Measurements from ENCODE around the gene GAPT. TPM values are rescaled to one million over a fixed set of nuclear protein-coding genes. Genes with fewer than 3 reads are reported as not detected.

GAPT gene
- total RNA-seq, 1 experiment from 2014 or later: not detected

GRCh38 chr5:58481066-58481676 lies 10.1 kb upstream of the GAPT start:
- no peaks in the 10 kb centered on the region for H3K36me3 ChIP-seq
- DNase-seq (ENCODE audit: low read depth in 1 of 2, low spot score in 2 of 2): no peak
- 0 out of 2 replicates have a peak, but pooled peaks cover 5% of the 10 kb centered on the region for H3K4me1 ChIP-seq (replicated peaks)
- no peak overlapping the region for H3K27ac ChIP-seq
- H3K4me3 ChIP-seq: no peak overlapping the region
- peaks cover 8% of the 10 kb centered on the region; the same call in 1 of the 2 replicates for H3K27me3 ChIP-seq (replicated peaks)
- H3K9me3 ChIP-seq (replicated peaks): no peaks in the 10 kb centered on the region

GRCh38 chr5:58481828-58482227 lies 9.4 kb upstream of the GAPT start:
- Histone ChIP-seq H3K36me3 (no peaks in the 10 kb centered on the region), H3K4me3 (no peak overlapping the region), H3K27ac (no peak overlapping the region), H3K27me3 (replicated peaks) (peaks cover 8% of the 10 kb centered on the region; the same call in 1 of the 2 replicates), H3K9me3 (replicated peaks) (no peaks in the 10 kb centered on the region), H3K4me1 (replicated peaks) (0 out of 2 replicates have a peak, but pooled peaks cover under 1% of the 10 kb centered on the region)
- no peak for DNase-seq (ENCODE audit: low read depth in 1 of 2, low spot score in 2 of 2)

DNA sequence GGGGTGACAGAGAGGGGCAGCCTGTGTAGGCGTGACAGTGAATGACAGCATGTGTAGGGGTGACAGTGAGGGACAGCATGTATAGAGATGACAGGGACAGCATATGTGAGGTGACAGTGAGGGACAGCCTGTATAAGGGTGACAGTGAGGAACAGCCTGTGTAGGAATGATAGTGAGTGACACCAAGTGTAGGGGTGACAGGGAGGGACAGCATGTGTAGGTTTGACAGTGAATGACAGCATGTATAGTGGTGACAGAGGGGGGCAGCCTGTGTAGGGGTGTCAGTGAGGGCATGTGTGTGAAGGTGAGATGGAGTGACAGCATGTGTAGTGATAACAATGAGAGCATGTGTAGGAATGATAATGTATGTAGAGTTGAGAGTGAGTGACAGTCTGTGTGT lies 8.7 kb upstream of the GAPT start:
- Histone ChIP-seq H3K36me3 (no peaks in the 10 kb centered on the region), H3K9me3 (replicated peaks) (no peaks in the 10 kb centered on the region), H3K27me3 (replicated peaks) (peaks cover 8% of the 10 kb centered on the region; the same call in 1 of the 2 replicates), H3K27ac (no peak overlapping the region), H3K4me1 (replicated peaks) (no peaks in the 10 kb centered on the region), H3K4me3 (no peak overlapping the region)
- DNase-seq (ENCODE audit: low read depth in 1 of 2, low spot score in 2 of 2): no peak

- no peak overlapping the region for H3K4me3 ChIP-seq
- no peak overlapping the region for H3K27ac ChIP-seq
- H3K36me3 ChIP-seq: no peaks in the 10 kb centered on the region
- H3K4me1 ChIP-seq (replicated peaks): no peaks in the 10 kb centered on the region
- no peaks in the 10 kb centered on the region for H3K9me3 ChIP-seq (replicated peaks)
- H3K27me3 ChIP-seq (replicated peaks): peaks cover 14% of the 10 kb centered on the region
- DNase-seq (ENCODE audit: low read depth in 1 of 2, low spot score in 2 of 2): no peak
Measured at GRCh38 chr5:58484505-58484904, 6.7 kb upstream of the GAPT start.

- H3K4me1 ChIP-seq (replicated peaks): no peaks in the 10 kb centered on the region
- H3K27ac ChIP-seq: no peak overlapping the region
- H3K27me3 ChIP-seq (replicated peaks): peaks cover 21% of the 10 kb centered on the region
- no peak for DNase-seq (ENCODE audit: low read depth in 1 of 2, low spot score in 2 of 2)
- H3K9me3 ChIP-seq (replicated peaks): no peaks in the 10 kb centered on the region
- H3K4me3 ChIP-seq: no peak overlapping the region
- H3K36me3 ChIP-seq: no peaks in the 10 kb centered on the region
Measured at GRCh38 chr5:58486290-58486689, 4.9 kb upstream of the GAPT start.

DNA sequence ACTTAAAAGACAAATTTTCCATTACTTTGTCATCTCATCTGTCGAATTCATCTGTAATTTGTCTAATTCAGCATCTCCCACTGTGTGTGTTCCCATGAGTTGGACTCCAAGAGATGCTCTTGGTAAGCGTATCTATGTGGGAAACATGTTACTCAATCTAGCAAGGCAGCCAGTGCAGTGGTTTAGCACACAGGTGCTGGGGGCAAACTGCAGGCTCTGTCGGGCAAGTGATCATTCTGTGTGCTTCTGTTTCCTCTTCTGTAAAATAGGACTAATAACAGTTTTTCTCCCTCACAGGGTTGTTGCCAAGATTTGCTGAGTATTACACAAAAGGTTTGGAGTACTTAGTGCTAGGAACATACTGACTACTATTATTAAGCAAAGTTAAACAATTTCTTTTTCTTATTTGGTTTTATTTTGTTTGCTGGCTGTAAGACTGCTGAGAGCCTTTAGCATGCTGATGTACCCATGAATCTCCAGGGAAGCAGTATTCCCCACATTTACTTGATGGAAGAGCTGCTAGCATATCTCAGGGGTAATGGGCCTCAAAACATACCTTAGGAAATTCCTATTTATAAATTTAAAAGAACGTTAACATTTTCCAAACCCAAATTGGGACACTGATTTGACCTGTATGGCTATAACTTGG lies 709 bp upstream of the GAPT start:
- peaks cover 17% of the 10 kb centered on the region for H3K27me3 ChIP-seq (replicated peaks)
- no peaks in the 10 kb centered on the region for H3K4me1 ChIP-seq (replicated peaks)
- no peak for DNase-seq (ENCODE audit: low read depth in 1 of 2, low spot score in 2 of 2)
- H3K4me3 ChIP-seq: no peak overlapping the region
- H3K27ac ChIP-seq: no peak overlapping the region
- no peaks in the 10 kb centered on the region for H3K9me3 ChIP-seq (replicated peaks)
- H3K36me3 ChIP-seq: no peaks in the 10 kb centered on the region

DNA sequence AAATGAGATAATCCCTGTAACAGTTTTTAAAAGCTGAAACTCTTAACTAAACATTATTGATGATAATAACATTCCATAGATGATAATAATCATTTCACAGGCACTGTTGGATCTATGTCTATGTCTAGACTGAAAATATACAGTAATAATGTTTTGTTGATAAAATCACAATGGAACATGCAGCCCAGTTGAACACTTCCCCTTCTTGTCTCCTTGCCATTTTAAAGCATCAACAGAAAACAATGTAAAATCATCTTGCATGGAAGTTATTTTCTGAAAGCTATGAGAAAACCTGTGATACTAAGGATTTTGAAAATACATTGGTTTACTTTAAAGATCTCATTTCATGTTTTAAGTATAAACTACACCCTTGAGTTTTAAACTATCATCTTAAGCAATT lies 1.9 kb downstream of the GAPT start:
- DNase-seq (ENCODE audit: low read depth in 1 of 2, low spot score in 2 of 2): no peak
- Histone ChIP-seq H3K4me1 (replicated peaks) (no peaks in the 10 kb centered on the region), H3K27me3 (replicated peaks) (peaks cover 14% of the 10 kb centered on the region), H3K9me3 (replicated peaks) (no peaks in the 10 kb centered on the region), H3K4me3 (no peak overlapping the region), H3K27ac (no peak overlapping the region), H3K36me3 (no peaks in the 10 kb centered on the region)

DNA sequence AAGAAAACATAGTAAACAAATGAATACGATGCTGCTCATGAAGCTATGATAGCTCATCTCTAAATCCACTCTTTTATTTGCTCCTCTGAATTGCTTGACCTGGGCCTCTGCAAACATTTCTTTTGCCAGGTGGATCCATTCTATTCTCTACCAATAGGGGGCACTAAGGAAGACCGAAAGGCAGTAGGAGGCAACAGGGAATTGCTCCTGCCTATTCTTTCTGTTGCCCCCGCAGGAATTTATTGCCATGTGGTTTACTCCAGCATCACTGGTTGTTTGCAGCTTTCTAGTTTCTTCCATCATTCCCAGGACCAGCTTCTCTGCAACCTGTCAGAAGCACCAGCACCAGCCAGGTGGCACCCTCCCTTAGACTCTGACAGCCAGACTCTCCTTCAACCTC lies 5.3 kb downstream of the GAPT start:
- no peaks in the 10 kb centered on the region for H3K9me3 ChIP-seq (replicated peaks)
- H3K27me3 ChIP-seq (replicated peaks): peaks cover 4% of the 10 kb centered on the region; the same call in 1 of the 2 replicates
- H3K36me3 ChIP-seq: no peaks in the 10 kb centered on the region
- no peak overlapping the region for H3K4me3 ChIP-seq
- H3K4me1 ChIP-seq (replicated peaks): no peaks in the 10 kb centered on the region
- H3K27ac ChIP-seq: no peak overlapping the region
- DNase-seq (ENCODE audit: low read depth in 1 of 2, low spot score in 2 of 2): no peak

DNA sequence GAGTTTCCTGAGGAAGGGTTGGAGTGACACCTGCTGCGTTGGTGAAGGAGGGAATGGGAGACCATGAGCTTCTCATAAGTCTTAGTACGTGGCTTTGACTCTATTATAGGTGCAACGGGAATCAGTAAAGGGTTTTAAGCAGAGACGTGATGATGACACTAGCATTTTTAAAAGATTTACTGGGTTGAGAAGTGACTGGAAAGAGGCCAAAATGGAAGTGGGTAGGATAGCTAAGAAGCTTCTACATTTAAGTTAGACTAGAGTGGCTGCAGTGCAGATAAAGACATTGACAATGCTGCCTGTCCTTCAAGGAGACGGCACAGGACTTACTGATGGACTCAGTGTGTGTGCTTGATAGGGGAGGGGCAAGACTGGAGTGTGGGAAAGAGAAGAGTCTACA lies 6.2 kb downstream of the GAPT start:
- no peak overlapping the region for H3K4me3 ChIP-seq
- peaks cover 3% of the 10 kb centered on the region; the same call in 1 of the 2 replicates for H3K27me3 ChIP-seq (replicated peaks)
- H3K9me3 ChIP-seq (replicated peaks): no peaks in the 10 kb centered on the region
- H3K27ac ChIP-seq: no peak overlapping the region
- DNase-seq (ENCODE audit: low read depth in 1 of 2, low spot score in 2 of 2): no peak
- H3K36me3 ChIP-seq: no peaks in the 10 kb centered on the region
- H3K4me1 ChIP-seq (replicated peaks): no peaks in the 10 kb centered on the region

GRCh38 chr5:58497921-58498320 lies 6.7 kb downstream of the GAPT start:
- Histone ChIP-seq H3K36me3 (no peaks in the 10 kb centered on the region), H3K27ac (no peak overlapping the region), H3K9me3 (replicated peaks) (no peaks in the 10 kb centered on the region), H3K4me1 (replicated peaks) (no peaks in the 10 kb centered on the region), H3K4me3 (no peak overlapping the region), H3K27me3 (replicated peaks) (peaks cover 5% of the 10 kb centered on the region; the same call in 1 of the 2 replicates)
- DNase-seq (ENCODE audit: low read depth in 1 of 2, low spot score in 2 of 2): no peak

- no peak for DNase-seq (ENCODE audit: low read depth in 1 of 2, low spot score in 2 of 2)
- peaks cover 5% of the 10 kb centered on the region; the same call in 1 of the 2 replicates for H3K27me3 ChIP-seq (replicated peaks)
- H3K4me1 ChIP-seq (replicated peaks): no peaks in the 10 kb centered on the region
- H3K9me3 ChIP-seq (replicated peaks): no peaks in the 10 kb centered on the region
- H3K36me3 ChIP-seq: no peaks in the 10 kb centered on the region
- no peak overlapping the region for H3K27ac ChIP-seq
- no peak overlapping the region for H3K4me3 ChIP-seq
Measured at GRCh38 chr5:58498340-58498942, 7.2 kb downstream of the GAPT start.

DNA sequence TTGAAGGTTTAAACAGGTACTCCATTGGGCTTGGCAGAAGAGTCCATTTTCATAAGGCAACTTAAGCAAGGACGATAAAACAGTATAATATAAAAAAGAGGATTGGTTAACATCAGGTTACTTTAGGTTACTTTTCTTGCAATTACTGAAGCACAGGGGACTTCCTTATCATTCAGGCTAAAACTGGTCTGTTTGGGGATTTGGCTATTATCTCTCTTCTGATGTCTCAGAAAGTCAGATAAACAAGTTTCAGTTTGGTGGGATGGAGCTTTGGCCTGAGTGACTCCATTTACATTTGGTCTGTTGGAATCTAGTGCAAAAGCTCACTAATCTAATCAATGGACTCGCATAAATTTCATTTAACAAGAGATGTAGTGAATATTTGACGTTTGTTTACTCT lies 8.0 kb downstream of the GAPT start:
- no peak for DNase-seq (ENCODE audit: low read depth in 1 of 2, low spot score in 2 of 2)
- no peaks in the 10 kb centered on the region for H3K4me1 ChIP-seq (replicated peaks)
- no peaks in the 10 kb centered on the region for H3K36me3 ChIP-seq
- no peak overlapping the region for H3K27ac ChIP-seq
- H3K27me3 ChIP-seq (replicated peaks): peaks cover 5% of the 10 kb centered on the region; the same call in 1 of the 2 replicates
- no peaks in the 10 kb centered on the region for H3K9me3 ChIP-seq (replicated peaks)
- no peak overlapping the region for H3K4me3 ChIP-seq

GRCh38 chr5:58499941-58500340 lies 8.7 kb downstream of the GAPT start:
- DNase-seq (ENCODE audit: low read depth in 1 of 2, low spot score in 2 of 2): no peak
- Histone ChIP-seq H3K36me3 (no peaks in the 10 kb centered on the region), H3K27me3 (replicated peaks) (0 out of 2 replicates have a peak, but pooled peaks cover 5% of the 10 kb centered on the region), H3K4me1 (replicated peaks) (no peaks in the 10 kb centered on the region), H3K9me3 (replicated peaks) (no peaks in the 10 kb centered on the region), H3K27ac (no peak overlapping the region), H3K4me3 (no peak overlapping the region)

DNA sequence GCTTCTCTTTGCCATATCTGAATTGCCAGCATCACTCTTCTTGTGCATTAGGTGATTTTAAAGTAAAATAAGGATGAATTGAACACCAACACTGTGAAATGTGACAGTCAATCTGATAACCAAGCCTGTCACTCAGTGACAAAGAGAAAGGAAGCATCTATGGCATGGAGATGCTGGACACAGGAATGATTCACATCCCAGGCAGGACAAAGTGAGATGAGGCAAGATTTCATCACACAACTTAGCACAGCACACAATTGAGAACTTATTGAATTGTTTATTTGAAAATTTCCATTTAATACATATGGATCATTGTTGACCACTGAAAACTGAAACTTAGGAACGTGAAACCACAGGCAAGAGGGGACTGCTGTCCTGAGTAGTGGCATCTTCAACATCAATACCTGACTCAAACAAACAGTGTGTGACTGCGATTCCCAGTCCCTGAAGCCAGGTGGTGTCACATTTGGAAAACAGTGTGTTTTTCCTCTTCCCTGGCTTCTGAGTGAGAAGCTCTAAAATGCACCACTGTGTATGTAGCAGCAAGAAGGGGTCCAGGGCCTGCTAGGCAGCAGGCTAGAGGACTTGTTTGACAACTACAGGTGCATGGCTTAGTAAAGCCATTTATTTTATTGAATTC lies 10.7 kb downstream of the GAPT start:
- H3K4me1 ChIP-seq (replicated peaks): no peaks in the 10 kb centered on the region
- no peak overlapping the region for H3K4me3 ChIP-seq
- no peaks in the 10 kb centered on the region for H3K9me3 ChIP-seq (replicated peaks)
- no peak for DNase-seq (ENCODE audit: low read depth in 1 of 2, low spot score in 2 of 2)
- H3K27ac ChIP-seq: no peak overlapping the region
- H3K36me3 ChIP-seq: no peaks in the 10 kb centered on the region
- 0 out of 2 replicates have a peak, but pooled peaks cover 5% of the 10 kb centered on the region for H3K27me3 ChIP-seq (replicated peaks)

Data from SJSA1 (cell line).